HG03025 (cell line): ENCODE results near the gene ZDHHC9.

Experiments
- ATAC-seq: cut with Tn5 transposase; IDR thresholded peaks from one replicate; pipeline ENCODE4 v1.9.1; 2021; ENCODE audit warnings: mild to moderate bottlenecking, moderate library complexity; ENCODE audit not compliant: unreplicated experiment, low FRiP score

Gene ZDHHC9

DNA sequence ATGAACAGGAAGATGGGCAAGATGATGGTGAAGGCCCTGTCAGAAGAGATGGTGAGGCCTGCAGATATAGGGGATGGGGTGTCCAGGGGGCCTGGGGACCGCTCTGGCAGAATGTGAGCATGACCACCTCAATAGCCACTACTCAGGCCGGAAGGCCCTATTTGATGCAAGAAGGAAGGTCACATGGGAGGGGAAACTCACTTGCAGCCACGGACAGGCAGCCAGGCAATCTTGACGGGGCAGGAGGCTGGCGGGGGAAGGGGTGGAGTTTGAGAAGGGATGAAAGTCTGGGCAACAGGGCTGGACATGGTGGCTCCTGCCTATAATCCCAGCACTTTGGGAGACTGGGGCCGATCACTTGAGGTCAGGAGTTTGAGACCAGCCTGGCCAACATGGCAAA is 55.2 kb downstream of the ZDHHC9 start:
- no peak for ATAC-seq

- no peak for ATAC-seq
These were observed 56.2 kb downstream of the ZDHHC9 start for GRCh38 chrX:129787336-129788055.

- ATAC-seq, result peak; percentile 83
These were observed 57.5 kb downstream of the ZDHHC9 start for GRCh38 chrX:129786210-129786651.

DNA sequence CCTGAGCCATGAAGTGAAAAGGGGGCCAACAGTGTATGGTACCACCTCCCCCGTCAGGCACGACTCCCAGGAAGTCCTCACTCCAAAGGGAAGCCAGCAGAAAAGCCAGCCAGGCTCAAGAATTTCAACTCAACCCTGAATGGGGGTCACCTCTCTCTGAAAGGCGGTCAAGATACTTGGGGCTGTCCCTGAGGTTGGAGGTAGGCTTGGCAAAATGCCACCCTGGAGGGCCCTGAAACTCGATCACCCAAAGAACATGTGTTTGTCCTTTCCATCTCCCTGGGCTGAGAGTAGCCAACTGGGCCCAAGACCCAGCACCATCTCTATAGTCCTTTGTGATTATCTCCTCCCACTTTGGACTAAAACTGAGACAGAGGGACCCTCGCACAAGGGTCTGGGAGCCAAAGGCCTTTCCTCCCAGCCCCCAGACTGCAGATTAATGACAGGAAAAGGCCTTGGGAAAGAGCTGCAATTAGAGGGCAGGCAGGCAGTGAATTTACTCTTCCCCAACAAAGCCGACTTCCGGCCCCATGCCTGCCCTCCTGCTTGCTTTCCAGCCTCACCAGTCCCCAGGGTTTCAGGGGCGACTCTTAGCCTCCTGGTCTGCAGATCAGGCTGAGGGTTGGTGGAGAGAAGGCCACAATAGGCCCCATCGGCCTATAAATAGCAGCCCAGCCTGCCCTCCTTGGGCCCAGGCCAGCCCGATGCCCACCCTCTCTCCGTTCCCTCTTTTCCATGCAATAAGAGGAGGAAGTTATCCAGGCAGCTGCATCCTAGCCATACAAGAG is 58.3 kb downstream of the ZDHHC9 start:
- ATAC-seq, result no peak

DNA sequence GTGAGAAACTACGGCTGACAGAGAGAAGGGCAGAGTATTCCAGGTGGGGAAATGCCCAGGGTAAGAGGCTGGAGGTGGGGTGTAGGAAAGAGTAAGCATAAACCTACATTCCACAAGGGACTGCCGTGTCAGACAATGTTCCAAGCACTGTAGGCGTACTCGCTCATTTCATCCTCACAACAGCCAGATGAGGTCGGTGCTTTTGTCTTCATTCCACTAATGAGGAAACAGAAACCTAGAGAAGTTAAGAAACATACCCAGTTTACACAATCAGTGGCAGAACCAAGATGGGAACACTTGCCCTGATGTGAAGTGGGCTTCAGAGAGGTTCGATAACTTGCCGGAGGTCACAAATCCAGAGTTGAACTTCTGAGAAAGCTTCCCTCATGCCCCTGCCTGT is 59.3 kb downstream of the ZDHHC9 start:
- ATAC-seq, result no peak

- ATAC-seq, result no peak
These were observed 60.4 kb downstream of the ZDHHC9 start for GRCh38 chrX:129783291-129783713.

GRCh38 chrX:129782706-129783105 is 61.0 kb downstream of the ZDHHC9 start:
- ATAC-seq, result no peak

- no peak for ATAC-seq
These were observed 61.8 kb downstream of the ZDHHC9 start for GRCh38 chrX:129781680-129782495.

- ATAC-seq, result peak; percentile 66
These were observed 62.5 kb downstream of the ZDHHC9 start for GRCh38 chrX:129781134-129781672.

DNA sequence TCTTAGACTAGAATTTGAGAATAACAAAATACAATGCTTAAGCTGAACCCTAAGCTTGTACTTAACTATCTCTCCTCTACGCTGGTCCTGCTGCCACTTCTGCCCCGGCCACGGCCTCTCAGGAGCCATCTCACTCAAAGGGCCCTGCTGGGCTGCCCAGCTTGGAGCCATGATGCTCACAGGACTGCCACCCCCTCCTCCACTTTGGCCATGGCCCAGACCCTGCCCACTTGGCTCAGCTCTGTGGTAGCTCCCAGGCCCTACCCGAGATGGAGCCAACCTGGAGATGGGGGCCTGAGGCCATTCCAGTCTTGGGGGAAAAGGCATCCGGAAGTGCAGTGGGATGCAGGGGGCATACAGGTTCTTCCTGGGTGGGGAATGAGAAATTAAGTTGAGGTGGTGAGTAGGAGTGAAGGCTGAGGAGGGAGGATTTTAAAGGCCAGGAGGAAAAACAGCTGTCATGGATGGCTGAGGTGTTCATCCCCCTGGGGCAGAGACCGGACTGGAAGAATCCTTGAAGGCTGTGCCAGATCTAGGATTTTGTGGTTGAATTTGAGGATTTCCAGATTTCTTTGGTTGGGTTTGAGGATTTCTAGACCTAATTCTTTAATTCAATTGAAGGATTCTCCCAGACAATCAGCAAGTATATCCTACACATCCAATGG is 63.1 kb downstream of the ZDHHC9 start:
- no peak for ATAC-seq

DNA sequence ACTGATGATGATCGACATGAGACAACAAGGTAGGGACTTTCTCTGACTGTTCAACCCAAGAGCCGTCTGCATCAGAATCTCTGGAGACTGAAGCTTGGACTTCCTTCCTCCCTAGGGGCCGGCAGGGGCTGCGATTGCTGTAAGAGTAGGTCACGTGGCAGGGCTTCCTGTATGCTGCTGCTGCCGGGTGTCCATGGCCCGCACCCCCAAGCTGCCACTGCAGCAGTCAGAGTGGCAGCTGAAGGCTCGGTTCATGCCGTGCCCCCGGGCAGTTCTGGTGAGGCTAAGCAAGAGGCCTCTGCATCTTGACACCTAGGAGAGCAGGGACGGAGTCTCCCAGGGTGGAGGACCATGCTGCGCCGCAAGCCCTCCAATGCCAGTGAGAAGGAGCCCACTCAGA is 63.9 kb downstream of the ZDHHC9 start, which contains the start of gene SASH3:
SASH3 (plus strand) TSS at position 203 of the 400 bp plus-strand sequence; CDS start at position 352, 149 bp downstream.
- no peak for ATAC-seq

DNA sequence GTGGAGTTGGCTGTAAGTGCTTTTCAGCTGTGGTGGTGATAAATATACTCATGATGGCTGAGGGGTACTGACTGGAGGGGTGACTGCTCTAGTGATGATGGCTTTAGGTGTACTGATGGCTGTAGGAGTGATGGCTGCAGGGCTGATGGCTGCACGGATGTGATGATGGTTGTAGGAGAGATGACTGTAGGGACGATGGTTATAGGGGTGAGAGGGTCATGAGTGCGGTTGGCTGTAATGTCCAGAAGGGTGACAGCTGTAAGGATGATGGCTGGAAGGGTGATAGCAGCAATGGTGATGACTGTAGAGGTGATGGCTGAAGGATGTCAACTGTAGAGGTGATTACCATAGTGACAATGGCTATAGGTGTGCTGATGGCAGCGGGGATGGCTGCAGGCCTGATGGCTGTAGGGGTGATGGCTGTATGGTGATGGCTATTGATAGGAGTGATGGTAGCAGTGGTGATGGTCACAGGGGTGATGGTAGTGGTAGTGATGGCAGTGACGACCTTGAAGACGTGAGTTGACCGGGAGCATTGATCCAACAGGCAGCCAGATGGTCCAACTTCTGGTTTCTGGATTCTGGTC is 64.5 kb downstream of the ZDHHC9 start:
- ATAC-seq, result no peak

DNA sequence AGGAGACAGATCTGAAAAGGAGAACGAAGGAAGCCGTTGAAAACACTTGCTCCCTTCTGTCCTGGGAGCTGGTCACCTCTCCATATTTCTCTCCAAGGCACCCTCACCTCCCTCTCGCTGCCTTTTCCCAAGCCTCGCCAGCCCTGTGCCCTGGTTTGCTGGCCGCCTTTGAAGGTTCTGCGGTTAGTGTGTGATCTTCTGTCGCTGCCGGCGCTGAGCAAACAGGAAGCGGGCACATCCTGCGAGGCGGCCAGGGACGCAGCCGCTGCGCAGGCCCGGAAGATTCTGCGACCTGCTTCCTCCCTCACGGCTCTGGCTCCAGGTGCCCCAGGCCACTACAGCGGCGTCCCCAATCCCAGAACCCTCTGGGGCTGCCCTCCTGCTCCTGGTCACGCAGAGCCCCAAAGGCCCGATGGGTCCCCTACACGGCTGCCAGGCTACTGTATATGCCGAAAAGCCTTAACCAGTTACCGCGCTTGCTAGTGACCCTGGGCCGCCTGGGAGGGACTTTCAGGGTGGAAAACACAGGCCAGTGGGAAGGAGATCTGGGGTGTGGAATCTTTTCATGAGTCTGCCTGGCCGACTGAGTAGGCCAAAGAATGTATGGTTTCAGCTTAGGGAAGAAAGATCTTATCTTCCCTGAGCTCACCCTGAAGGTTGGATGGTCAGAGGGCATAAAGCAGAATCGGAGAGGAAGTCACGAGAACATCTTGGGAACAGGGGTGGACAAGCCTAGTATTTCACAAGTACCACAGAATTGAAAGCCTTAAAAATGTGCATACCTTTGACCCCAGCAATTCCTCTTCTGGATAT is 66.3 kb downstream of the ZDHHC9 start:
- ATAC-seq, result no peak

- ATAC-seq, result no peak
These were observed 69.8 kb downstream of the ZDHHC9 start for GRCh38 chrX:129773649-129774458.

DNA sequence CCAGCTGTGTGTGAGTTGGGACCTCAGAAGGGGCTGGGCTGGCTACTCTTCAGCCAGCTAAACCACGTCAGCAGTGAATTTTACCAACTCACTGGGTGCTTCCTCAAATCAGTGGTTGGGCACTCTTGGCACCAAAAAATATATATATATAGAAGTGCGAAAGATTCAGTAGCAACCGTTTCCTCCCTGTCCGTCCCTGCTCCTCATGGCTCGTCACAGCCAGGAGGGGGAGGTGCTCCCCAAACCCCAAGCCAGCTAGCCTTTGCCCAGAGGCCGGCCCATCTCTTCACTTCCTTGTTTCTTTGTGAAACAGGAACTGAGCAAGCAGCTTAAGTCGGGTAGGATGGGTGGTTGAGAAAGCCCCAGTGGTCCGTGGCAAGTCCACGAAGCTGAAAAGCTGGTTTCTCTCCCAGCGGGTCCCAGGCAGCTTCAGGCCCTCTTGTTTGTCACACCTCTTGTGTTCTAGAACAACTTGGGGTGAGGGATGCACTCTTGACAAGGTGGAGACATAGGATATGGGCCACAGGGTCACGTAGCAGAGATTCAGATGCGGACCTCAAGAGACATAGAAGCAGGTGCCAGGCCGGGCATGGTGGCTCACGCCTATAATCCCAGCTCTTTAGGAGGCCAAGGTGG is 70.8 kb downstream of the ZDHHC9 start:
- ATAC-seq, result peak; percentile 72

GRCh38 chrX:129771266-129771995 is 72.3 kb downstream of the ZDHHC9 start:
- ATAC-seq, result no peak
